ENCODE data around the gene SAMD4A.

DNA sequence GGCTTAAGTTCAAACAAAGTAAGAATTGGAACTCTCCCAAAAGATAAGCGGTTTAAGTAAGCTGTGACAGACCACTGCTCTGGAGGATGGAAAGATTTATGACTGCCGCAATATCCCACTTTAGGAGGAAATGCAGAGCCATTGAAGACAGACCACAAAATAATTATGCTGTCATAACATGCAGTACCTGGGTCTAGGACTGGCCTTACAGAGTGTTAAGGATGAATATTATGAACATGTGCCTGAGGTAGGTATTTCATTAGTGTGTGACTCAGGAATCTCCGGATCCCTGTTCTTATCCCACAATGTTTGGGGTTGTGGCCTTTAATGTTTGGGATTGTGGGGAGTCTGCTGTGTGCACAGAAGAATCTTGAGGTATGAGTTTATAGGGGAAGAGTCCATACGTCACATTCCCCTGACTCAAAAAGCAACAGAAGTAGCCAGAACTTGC, 114.9 kb downstream of the SAMD4A start:
- TF ChIP-seq, protein P1, sequence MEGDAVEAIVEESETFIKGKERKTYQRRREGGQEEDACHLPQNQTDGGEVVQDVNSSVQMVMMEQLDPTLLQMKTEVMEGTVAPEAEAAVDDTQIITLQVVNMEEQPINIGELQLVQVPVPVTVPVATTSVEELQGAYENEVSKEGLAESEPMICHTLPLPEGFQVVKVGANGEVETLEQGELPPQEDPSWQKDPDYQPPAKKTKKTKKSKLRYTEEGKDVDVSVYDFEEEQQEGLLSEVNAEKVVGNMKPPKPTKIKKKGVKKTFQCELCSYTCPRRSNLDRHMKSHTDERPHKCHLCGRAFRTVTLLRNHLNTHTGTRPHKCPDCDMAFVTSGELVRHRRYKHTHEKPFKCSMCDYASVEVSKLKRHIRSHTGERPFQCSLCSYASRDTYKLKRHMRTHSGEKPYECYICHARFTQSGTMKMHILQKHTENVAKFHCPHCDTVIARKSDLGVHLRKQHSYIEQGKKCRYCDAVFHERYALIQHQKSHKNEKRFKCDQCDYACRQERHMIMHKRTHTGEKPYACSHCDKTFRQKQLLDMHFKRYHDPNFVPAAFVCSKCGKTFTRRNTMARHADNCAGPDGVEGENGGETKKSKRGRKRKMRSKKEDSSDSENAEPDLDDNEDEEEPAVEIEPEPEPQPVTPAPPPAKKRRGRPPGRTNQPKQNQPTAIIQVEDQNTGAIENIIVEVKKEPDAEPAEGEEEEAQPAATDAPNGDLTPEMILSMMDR (IDR thresholded peaks at IDR 0.05): no peak
- no peak for TF ChIP-seq POLR2A (IDR thresholded peaks at IDR 0.05)
